Kidney capillary endothelial cell (primary cell): ENCODE measurements around the gene ZNF214.
"Not testable (repeated sequence)": the region's sequence is repeated elsewhere in the genome, so short reads cannot be mapped to it uniquely, and the experiment has no call there.

Experiments
- DNase-seq: peaks from one replicate; pipeline ENCODE4 v3.0.0-alpha.2; 2018; ENCODE audit warnings: low spot score

ZNF214 gene

DNA sequence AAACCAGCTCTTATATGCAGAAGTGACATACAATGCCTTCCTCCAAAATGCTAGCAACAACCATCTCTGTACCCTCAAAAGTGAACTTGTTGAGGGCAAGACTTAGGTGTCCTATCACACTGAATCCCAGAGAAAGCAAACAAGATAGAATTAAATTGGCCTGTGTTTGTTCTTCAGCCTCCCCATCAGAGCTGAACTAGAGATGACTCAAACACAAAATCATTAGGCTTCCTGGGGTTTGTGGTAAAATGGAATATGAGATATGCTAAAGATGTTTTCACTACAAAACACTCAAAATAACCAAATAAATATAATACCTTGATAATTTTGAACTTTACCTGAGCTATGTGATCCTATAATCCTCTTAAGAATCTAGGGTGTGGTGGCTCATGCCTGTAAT is 31.6 kb downstream of the ZNF214 start:
- no peak for DNase-seq

DNA sequence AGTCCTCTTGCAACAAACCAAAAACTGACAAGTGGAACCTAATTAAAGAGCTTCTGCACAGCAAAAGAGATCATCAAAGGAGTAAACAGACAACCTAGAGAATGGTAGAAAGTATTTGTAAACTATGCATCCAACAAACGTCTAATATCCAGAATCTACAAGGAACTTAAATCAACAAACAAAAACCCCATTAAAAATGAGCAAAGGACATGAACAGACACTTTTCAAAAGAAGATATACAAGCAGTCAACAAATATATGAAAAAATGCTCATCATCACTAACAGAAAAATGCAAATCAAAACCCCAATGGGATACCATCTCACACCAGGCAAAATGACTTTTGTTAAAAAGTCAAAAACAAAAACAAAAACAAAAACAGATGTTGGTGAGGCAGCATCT is 33.7 kb downstream of the ZNF214 start:
- DNase-seq = no peak

DNA sequence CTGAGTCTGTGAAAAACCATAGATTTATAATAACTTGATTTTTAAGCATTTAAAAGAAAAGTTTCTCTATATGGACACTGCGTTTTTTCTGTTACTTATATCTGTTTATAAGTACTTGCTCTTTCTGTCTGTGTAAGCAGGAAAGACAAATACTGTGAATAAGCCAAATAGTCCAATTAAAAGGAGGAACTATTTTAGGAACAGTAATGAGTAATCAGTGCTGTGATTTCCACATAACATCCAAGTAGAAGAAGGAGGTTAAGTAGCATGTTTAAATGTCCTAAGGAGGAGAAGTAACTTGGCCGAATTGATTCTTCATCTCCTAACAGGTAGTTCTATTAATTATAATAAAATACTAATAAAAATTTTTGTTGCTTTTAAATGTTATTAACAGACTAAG is 40.8 kb downstream of the ZNF214 start:
- DNase-seq = no peak

DNA sequence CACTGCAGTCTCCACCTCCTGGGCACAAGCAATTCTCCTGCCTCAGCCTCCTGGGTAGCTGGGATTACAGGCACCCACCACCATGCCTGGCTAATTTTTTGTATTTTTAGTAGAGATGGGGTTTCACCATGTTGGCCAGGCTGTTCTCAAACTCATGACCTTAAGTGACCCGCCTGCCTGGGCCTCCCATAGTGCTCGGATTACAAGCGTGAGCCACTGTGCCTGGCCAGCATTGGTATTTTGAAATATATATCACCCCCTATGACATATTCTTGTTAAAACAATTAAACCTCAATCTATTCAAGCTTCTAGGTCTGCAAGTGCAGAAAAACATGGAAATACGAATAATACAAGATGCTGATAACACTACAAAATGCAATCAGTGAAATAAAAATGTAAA is 50.3 kb downstream of the ZNF214 start:
- not testable (repeated sequence) for DNase-seq

DNA sequence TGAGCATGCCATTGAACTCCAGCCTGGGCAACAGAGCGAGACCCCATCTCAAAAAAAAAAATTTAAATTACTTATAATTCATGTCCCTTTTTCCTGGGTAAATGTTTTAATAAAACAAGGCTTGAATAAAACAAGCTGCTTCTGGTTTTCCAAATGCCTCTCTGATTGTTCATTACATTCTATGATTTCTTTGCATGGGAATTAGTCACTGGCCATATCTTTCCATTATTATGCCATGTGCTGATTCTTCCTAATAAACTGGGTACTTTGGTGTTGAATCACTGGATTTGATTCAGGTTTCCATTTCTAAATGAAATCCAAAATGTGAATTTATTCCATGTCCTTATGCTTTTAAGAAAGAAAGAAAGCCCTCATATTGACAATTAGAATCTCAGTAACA is 51.3 kb downstream of the ZNF214 start:
- DNase-seq = no peak

DNA sequence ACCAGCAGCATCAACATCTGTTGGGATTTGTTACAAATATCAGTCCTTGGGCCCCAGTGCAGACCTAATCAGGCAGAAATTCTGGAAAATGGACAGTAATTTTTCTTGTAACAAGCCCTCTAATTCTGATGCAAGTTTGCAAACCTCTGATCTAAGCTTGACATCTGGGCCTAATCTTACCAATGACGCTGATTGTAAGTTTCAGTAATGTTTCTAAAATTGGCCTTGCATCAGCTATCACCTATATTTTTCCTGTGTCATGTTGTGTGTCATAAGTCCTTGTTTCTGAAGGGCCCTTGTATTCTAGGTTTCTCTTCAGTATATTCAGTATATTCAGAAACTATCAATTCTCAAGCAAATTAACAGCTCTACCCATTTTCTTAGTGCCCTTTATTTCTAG is 57.5 kb downstream of the ZNF214 start:
- DNase-seq = no peak

DNA sequence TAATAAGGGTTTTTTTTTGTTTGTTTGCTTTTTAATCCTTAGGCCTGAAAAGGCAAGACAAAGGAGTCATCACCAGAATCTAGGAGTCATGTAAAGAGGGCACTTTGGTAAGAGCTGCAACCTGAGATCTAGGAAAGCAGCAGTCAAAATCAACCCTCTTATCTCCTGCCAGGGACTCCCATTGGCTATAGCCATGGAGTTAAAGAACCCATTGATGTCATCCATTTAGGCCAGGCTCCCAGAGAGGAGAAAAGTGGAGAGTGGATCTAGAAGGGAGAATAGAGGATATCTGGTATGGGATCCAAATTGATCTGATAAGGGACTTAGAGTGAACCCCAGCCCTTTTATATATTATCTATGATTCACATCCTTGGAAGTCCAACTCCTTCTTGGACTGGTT is 58.0 kb downstream of the ZNF214 start:
- no peak for DNase-seq

DNA sequence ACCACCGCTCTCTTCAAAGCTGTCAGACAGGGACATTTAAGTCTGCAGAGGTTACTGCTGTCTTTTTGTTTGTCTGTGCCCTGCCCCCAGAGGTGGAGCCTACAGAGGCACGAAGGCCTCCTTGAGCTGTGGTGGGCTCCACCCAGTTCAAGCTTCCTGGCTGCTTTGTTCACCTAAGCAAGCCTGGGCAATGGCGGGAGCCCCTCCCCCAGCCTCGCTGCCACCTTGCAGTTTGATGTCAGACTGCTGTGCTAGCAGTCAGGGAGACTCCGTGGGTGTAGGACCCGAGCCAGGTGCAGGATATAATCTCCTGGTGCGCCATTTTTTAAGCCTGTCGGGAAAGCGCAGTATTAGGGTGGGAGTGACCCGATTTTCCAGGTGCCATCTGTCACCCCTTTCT is 65.9 kb downstream of the ZNF214 start:
- not testable (repeated sequence) for DNase-seq
